ENCODE measurements around the gene DLG2.

DNA sequence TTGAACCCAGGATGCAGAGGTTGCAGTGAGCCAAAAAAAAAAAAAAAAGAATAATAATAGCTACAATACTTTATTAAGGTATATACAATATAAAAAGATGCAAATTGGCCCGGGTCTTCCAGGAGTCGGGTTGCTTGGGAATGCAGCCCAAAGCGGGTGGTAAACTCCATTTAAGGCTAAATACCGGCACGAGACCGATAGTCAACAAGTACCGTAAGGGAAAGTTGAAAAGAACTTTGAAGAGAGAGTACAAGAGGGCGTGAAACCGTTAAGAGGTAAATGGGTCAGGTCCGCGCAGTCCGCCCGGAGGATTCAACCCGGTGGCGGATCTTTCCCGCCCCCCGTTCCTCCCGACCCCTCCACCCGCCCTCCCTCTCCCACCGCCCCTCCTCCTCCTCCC lies 143.3 kb downstream of the DLG2 start:
- TF ChIP-seq FOS (IDR thresholded peaks at IDR 0.05; ENCODE audit: borderline replicate concordance, insufficient read depth, low read length) (no peak), POLR2A (IDR thresholded peaks at IDR 0.05; ENCODE audit: low read depth, low read length) (no peak), CTCF (IDR thresholded peaks at IDR 0.05; ENCODE audit: extremely low read depth in 1 of 2, insufficient read depth in 1 of 2, low read depth in 1 of 2, low read length in 2 of 2) (no peak)
